Smooth muscle cell (in vitro differentiated cells): ENCODE measurements around the gene BRD9. TPM values are rescaled to one million over a fixed set of nuclear protein-coding genes. Genes with fewer than 3 reads are reported as not detected.

Experiments used
- DNase-seq: peaks from one replicate; lab custom pipeline; 2025; ENCODE audit not compliant: unreplicated experiment; lab: John Stamatoyannopoulos, UW
- H2AFZ ChIP-seq: fragments of 200-600 bp; sonication (generic); 2 replicates; pipeline ENCODE4 v1.6.0; 2016; ENCODE audit warnings: antibody characterized with exemption, low read depth, mild to moderate bottlenecking
- H3F3A ChIP-seq: fragments of 200-600 bp; sonication (generic); 2 replicates; pipeline ENCODE4 v1.6.0; 2017; ENCODE audit warnings: antibody characterized with exemption, low read depth
- H3K27ac ChIP-seq: fragments of 200-600 bp; sonication (generic); 2 replicates; pipeline ENCODE4 v1.5.1; 2016; ENCODE audit warnings: low read depth, mild to moderate bottlenecking
- H3K27me3 ChIP-seq: fragments of 200-600 bp; sonication (generic); 2 replicates; pipeline ENCODE4 v1.6.1; 2016; ENCODE audit warnings: low read depth, mild to moderate bottlenecking
- H3K36me3 ChIP-seq: fragments of 200-600 bp; sonication (generic); 2 replicates; pipeline ENCODE4 v1.5.1; 2016; ENCODE audit warnings: low read depth
- H3K4me1 ChIP-seq: fragments of 200-600 bp; sonication (generic); 2 replicates; pipeline ENCODE4 v1.5.1; 2016; ENCODE audit warnings: low read depth
- H3K4me2 ChIP-seq: fragments of 200-600 bp; sonication (generic); 2 replicates; pipeline ENCODE4 v1.6.0; 2016; ENCODE audit warnings: mild to moderate bottlenecking
- H3K4me3 ChIP-seq: fragments of 200-600 bp; sonication (generic); 2 replicates; pipeline ENCODE4 v1.5.1; 2016; ENCODE audit warnings: mild to moderate bottlenecking
- H3K79me2 ChIP-seq: fragments of 200-600 bp; sonication (generic); 2 replicates; pipeline ENCODE4 v1.6.0; 2016; ENCODE audit warnings: low read depth, mild to moderate bottlenecking
- H3K9ac ChIP-seq: fragments of 200-600 bp; sonication (generic); 2 replicates; pipeline ENCODE4 v1.6.0; 2016; ENCODE audit warnings: low read depth
- H3K9me3 ChIP-seq: fragments of 200-600 bp; sonication (generic); replicated peaks from 2 replicates; pipeline ENCODE4 v1.5.1; 2016; ENCODE audit warnings: low read depth
- H4K20me1 ChIP-seq: fragments of 200-600 bp; sonication (generic); 2 replicates; pipeline ENCODE4 v1.6.0; 2016; ENCODE audit warnings: low read depth
- WGBS: methylation state at CpG from one replicate; pipeline ENCODE4 v1.1.7; 2016; ENCODE audit warnings: low lambda C conversion rate; 5-methylcytosine and 5-hydroxymethylcytosine counted together
- polyA plus RNA-seq: library from polyadenylated mRNA; unstranded; fragments of >200 nt; fragmentation: Nextera tagmentation; extraction: Ambion mirVana; gene quantifications from 2 replicates; pipeline ENCODE4 v1.2.1, GENCODE V29; 2016
- total RNA-seq: library from RNA; depleted of rRNA; stranded (reverse); fragments of >200 nt; gene quantifications from 2 replicates; pipeline ENCODE4 v1.2.3, GENCODE V29; 2014
- TF ChIP-seq, protein P1 (sequence below): fragments of 200-600 bp; sonication (generic); IDR thresholded peaks from 2 replicates; pipeline ENCODE4 v1.5.1; 2017; ENCODE audit warnings: borderline replicate concordance, mild to moderate bottlenecking, antibody characterized with exemption; ENCODE audit not compliant: insufficient read depth, poor library complexity, severe bottlenecking

Gene BRD9
- total and polyA plus RNA-seq, 2 experiments from 2014 or later = 17.1 to 17.8 TPM

- WGBS = 96% methylated on average over 7 of the region's 7 CpGs
- no peak overlapping the region for H3K9ac ChIP-seq
- H3K79me2 ChIP-seq = no peaks in the 10 kb centered on the region
- no peaks in the 10 kb centered on the region for H3K27me3 ChIP-seq
- H3K4me3 ChIP-seq = no peak overlapping the region
- H3K36me3 ChIP-seq = no peaks in the 10 kb centered on the region
- H2AFZ ChIP-seq = no peak overlapping the region
- H3K4me1 ChIP-seq = peaks cover 4% of the 10 kb centered on the region
- TF ChIP-seq, protein P1, sequence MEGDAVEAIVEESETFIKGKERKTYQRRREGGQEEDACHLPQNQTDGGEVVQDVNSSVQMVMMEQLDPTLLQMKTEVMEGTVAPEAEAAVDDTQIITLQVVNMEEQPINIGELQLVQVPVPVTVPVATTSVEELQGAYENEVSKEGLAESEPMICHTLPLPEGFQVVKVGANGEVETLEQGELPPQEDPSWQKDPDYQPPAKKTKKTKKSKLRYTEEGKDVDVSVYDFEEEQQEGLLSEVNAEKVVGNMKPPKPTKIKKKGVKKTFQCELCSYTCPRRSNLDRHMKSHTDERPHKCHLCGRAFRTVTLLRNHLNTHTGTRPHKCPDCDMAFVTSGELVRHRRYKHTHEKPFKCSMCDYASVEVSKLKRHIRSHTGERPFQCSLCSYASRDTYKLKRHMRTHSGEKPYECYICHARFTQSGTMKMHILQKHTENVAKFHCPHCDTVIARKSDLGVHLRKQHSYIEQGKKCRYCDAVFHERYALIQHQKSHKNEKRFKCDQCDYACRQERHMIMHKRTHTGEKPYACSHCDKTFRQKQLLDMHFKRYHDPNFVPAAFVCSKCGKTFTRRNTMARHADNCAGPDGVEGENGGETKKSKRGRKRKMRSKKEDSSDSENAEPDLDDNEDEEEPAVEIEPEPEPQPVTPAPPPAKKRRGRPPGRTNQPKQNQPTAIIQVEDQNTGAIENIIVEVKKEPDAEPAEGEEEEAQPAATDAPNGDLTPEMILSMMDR = no peak
- no peaks in the 10 kb centered on the region for H3F3A ChIP-seq
- no peaks in the 10 kb centered on the region for H3K9me3 ChIP-seq
- H4K20me1 ChIP-seq = no peaks in the 10 kb centered on the region
- no peak for DNase-seq
- H3K27ac ChIP-seq = no peak overlapping the region
- H3K4me2 ChIP-seq = no peak overlapping the region
These were observed 22.0 kb upstream of the BRD9 start for GRCh38 chr5:914612-915011.

DNA sequence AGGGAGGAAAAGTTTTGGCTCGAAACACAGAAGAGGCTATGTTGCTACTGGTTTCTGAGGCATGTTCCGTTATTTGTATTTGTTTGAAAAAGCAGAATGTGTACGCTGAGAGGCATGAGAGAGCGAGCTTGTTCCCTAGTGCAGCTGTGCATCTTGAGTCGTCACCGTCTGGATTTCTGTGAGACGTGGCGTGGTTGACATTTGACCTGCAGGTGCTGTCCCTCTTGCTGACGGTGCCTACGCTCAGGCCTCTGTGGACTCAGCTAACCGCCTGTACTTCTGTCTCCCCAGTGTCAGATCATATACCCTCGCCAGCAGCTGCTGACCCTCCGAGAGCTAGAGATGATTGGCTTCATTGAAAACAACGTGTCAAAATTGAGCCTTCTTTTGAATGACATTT, 21.6 kb upstream of the BRD9 start:
- TF ChIP-seq, protein P1 = no peak
- no peak overlapping the region for H3K27ac ChIP-seq
- no peaks in the 10 kb centered on the region for H3K36me3 ChIP-seq
- no peak for DNase-seq
- H3K9me3 ChIP-seq = no peaks in the 10 kb centered on the region
- no peak overlapping the region for H3K9ac ChIP-seq
- no peaks in the 10 kb centered on the region for H3K27me3 ChIP-seq
- H3K4me1 ChIP-seq = peaks cover 4% of the 10 kb centered on the region
- H2AFZ ChIP-seq = no peak overlapping the region
- H3K4me2 ChIP-seq = no peak overlapping the region
- H3K79me2 ChIP-seq = no peaks in the 10 kb centered on the region
- H4K20me1 ChIP-seq = no peaks in the 10 kb centered on the region
- H3K4me3 ChIP-seq = no peak overlapping the region
- H3F3A ChIP-seq = no peaks in the 10 kb centered on the region
- WGBS = 96% methylated on average over 14 of the region's 14 CpGs

DNA sequence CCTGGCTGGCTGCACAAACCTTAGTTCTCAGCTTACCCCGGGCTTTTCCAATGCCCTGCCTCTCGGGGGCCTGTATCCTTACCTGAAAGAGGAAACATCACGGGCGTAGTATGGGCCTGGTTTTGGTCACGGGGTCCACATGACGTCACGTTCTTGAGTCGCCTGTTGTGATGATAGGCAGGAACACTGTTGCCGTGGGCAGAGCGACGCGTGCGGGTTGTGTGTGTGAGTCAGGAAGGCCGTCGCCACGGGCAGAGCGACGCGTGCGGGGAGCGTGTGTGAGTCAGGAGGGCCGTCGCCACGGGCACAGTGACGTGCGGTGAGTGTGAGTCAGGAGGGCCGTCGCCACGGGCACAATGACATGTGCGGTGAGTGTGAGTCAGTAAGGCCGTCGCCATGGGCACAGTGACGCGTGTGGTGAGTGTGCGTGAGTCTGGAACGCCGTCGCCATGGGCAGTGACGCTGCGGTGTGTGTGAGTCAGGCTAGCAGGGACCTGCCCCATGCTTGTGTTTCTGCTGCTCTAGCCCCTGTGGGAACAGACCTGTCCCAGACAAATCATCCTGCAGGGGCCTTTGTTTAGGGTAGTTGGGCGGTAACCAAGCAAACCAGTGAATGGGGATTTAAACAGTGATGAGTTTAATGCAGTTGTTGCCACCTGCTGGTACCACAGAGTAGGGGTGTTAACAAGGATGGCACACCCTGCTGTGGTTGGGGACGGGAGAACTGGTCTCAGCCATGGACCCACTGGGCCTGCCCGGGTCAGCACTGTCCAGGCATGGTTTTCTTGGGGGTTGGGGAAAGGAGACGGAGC, 19.9 kb upstream of the BRD9 start:
- H3K9ac ChIP-seq = peak overlapping the region; percentile 79
- H3K27ac ChIP-seq = peak overlapping the region; percentile 91

More for the DNA sequence above, 19.9 kb upstream of the BRD9 start:
- H3K4me1 ChIP-seq = peaks cover 4% of the 10 kb centered on the region
- 84% methylated on average over 29 of the region's 44 CpGs for WGBS
- H3K4me2 ChIP-seq = no peak overlapping the region
- H2AFZ ChIP-seq = no peak overlapping the region
- H3K79me2 ChIP-seq = no peaks in the 10 kb centered on the region
- no peaks in the 10 kb centered on the region for H4K20me1 ChIP-seq
- H3K9me3 ChIP-seq = no peaks in the 10 kb centered on the region
- no peaks in the 10 kb centered on the region for H3K36me3 ChIP-seq
- no peaks in the 10 kb centered on the region for H3F3A ChIP-seq
- no peaks in the 10 kb centered on the region for H3K27me3 ChIP-seq
- no peak for DNase-seq
- TF ChIP-seq, protein P1 = no peak
- no peak overlapping the region for H3K4me3 ChIP-seq
